NCI-H1694 (cell line): ENCODE data around the gene STX11.
"Not testable (repeated sequence)": the region's sequence is repeated elsewhere in the genome, so short reads cannot be mapped to it uniquely, and the experiment has no call there.

Experiments
- DNase-seq: peaks from one replicate; lab custom pipeline; 2025; lab: John Stamatoyannopoulos, UW

STX11 gene

GRCh38 chr6:144176043-144176442 is 25.7 kb downstream of the STX11 start:
- no peak for DNase-seq

- DNase-seq = no peak
Measured at GRCh38 chr6:144177726-144178125, 27.4 kb downstream of the STX11 start.

- DNase-seq = no peak
Measured at GRCh38 chr6:144178323-144178722, 28.0 kb downstream of the STX11 start.

- DNase-seq = no peak
Measured at GRCh38 chr6:144179237-144179636, 28.9 kb downstream of the STX11 start.

GRCh38 chr6:144179828-144180227 is 29.5 kb downstream of the STX11 start:
- DNase-seq = no peak

- DNase-seq = not testable (repeated sequence)
Measured at GRCh38 chr6:144180354-144180753, 30.0 kb downstream of the STX11 start.

GRCh38 chr6:144181639-144182038 is 31.3 kb downstream of the STX11 start:
- DNase-seq = no peak

GRCh38 chr6:144184186-144184585 is 33.9 kb downstream of the STX11 start:
- DNase-seq = not testable (repeated sequence)

GRCh38 chr6:144185133-144185836 is 35.0 kb downstream of the STX11 start:
- DNase-seq = no peak

GRCh38 chr6:144186817-144187625 is 36.7 kb downstream of the STX11 start:
- DNase-seq = no peak

- DNase-seq = no peak
Measured at GRCh38 chr6:144189351-144189750, 39.0 kb downstream of the STX11 start.

GRCh38 chr6:144190080-144190479 is 39.8 kb downstream of the STX11 start:
- no peak for DNase-seq

- no peak for DNase-seq
Measured at GRCh38 chr6:144190593-144190992, 40.3 kb downstream of the STX11 start.

- DNase-seq = no peak
Measured at GRCh38 chr6:144193181-144193580, 42.9 kb downstream of the STX11 start.

GRCh38 chr6:144194293-144194810 is 44.0 kb downstream of the STX11 start:
- no peak for DNase-seq

- no peak for DNase-seq
Measured at GRCh38 chr6:144195671-144196270, 45.5 kb downstream of the STX11 start.

GRCh38 chr6:144197919-144198318 is 47.6 kb downstream of the STX11 start:
- DNase-seq = no peak

- DNase-seq = no peak
Measured at GRCh38 chr6:144202879-144203468, 52.7 kb downstream of the STX11 start.

GRCh38 chr6:144211160-144211559 is 60.8 kb downstream of the STX11 start:
- DNase-seq = no peak

GRCh38 chr6:144213315-144213714 is 63.0 kb downstream of the STX11 start:
- no peak for DNase-seq

- no peak for DNase-seq
Measured at GRCh38 chr6:144214029-144214428, 63.7 kb downstream of the STX11 start.

GRCh38 chr6:144214622-144215401 is 64.5 kb downstream of the STX11 start:
- DNase-seq = no peak
